ENCODE measurements around the gene PHPT1. TPM values are rescaled to one million over a fixed set of nuclear protein-coding genes. Genes with fewer than 3 reads are reported as not detected.

PHPT1 gene
- total RNA-seq, 1 experiment from 2014 or later = 94.7 TPM

DNA sequence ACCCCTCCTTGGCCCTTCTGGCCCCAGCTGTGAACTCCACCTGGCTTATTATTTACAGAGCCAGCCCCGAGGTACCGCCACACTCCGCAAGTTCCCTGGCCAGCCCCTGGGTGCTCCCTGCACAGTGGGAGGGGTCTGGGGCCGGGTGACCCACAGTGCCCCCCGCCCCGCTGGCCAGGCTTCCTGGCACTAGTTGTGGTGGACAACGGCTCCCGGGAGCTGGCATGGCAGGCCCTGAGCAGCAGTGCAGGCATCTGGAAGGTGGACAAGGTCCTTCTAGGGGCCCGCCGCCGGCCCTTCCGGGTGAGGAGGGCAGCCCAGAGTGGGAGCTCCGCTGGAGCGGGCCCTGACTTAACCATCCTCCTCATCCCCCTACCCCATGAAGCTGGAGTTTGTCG, 6.9 kb downstream of the PHPT1 start:
- CTCF ChIA-PET = no interaction called here

DNA sequence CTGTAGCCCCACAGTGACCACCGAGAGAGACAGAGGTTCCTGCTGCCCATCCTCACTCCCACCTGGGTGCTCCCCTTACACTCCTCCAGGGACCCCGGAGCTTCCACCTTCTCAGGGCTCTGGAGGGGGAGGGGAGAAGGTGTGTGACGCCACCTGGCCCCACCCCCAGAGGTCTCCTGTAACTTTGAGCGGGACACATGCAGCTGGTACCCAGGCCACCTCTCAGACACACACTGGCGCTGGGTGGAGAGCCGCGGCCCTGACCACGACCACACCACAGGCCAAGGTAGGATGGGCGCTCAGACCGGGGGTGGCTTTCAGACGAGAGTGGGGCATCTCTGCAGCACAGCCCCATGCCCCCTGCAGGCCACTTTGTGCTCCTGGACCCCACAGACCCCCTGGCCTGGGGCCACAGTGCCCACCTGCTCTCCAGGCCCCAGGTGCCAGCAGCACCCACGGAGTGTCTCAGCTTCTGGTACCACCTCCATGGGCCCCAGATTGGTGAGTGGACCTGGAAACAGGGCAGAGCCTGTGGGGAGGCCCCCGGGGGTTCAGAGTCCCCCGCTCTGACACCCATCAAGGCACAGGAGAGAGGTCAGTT, 7.4 kb downstream of the PHPT1 start:
- Histone ChIP-seq H3K27me3 (replicated peaks; ENCODE audit: insufficient read depth, low read depth, low read length, poor library complexity) (no peaks in the 10 kb centered on the region), H3K27ac (ENCODE audit: low read depth, low read length, poor library complexity, severe bottlenecking) (no peak overlapping the region), H3K36me3 (ENCODE audit: insufficient read depth, low read length, poor library complexity, severe bottlenecking) (peaks cover 10% of the 10 kb centered on the region), H3K4me1 (ENCODE audit: insufficient read depth, low read length, poor library complexity, severe bottlenecking) (no peaks in the 10 kb centered on the region), H3K4me3 (ENCODE audit: low read depth, low read length, poor library complexity, severe bottlenecking) (no peak overlapping the region), H3K9me3 (ENCODE audit: low read depth, low read length, poor library complexity, severe bottlenecking) (no peaks in the 10 kb centered on the region)
- ChIA-PET POLR2A (ENCODE audit: low non-redundant PET) (interaction anchor here (0.5 to 0.6 kb wide), 2 partner anchors 9 to 18 kb away, joined by 5 to 8 read pairs; no protein-coding TSS in a partner anchor), CTCF (no interaction called here)
- no peak for DNase-seq (ENCODE audit: low spot score)
- no TSS peak for BruUV-seq (replicated peaks)
- TF ChIP-seq, protein P1, sequence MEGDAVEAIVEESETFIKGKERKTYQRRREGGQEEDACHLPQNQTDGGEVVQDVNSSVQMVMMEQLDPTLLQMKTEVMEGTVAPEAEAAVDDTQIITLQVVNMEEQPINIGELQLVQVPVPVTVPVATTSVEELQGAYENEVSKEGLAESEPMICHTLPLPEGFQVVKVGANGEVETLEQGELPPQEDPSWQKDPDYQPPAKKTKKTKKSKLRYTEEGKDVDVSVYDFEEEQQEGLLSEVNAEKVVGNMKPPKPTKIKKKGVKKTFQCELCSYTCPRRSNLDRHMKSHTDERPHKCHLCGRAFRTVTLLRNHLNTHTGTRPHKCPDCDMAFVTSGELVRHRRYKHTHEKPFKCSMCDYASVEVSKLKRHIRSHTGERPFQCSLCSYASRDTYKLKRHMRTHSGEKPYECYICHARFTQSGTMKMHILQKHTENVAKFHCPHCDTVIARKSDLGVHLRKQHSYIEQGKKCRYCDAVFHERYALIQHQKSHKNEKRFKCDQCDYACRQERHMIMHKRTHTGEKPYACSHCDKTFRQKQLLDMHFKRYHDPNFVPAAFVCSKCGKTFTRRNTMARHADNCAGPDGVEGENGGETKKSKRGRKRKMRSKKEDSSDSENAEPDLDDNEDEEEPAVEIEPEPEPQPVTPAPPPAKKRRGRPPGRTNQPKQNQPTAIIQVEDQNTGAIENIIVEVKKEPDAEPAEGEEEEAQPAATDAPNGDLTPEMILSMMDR (conservative IDR thresholded peaks at IDR 0.05; ENCODE audit: low read depth, low read length) = 0 out of 2 replicates have a peak, but pooled peaks have one; percentile 12
- no peak for TF ChIP-seq EZH2 (IDR thresholded peaks at IDR 0.05; ENCODE audit: borderline replicate concordance, low read depth, low read length, poor library complexity, severe bottlenecking)
- intact Hi-C loops (cut with micrococcal nuclease; ENCODE audit: unreplicated experiment) = no loop called here

More for the DNA sequence above, 6.9 kb downstream of the PHPT1 start:
- Histone ChIP-seq H3K4me3 (ENCODE audit: low read depth, low read length, poor library complexity, severe bottlenecking) (no peak overlapping the region), H3K36me3 (ENCODE audit: insufficient read depth, low read length, poor library complexity, severe bottlenecking) (peaks cover 7% of the 10 kb centered on the region), H3K9me3 (ENCODE audit: low read depth, low read length, poor library complexity, severe bottlenecking) (no peaks in the 10 kb centered on the region), H3K27me3 (replicated peaks; ENCODE audit: insufficient read depth, low read depth, low read length, poor library complexity) (no peaks in the 10 kb centered on the region), H3K4me1 (ENCODE audit: insufficient read depth, low read length, poor library complexity, severe bottlenecking) (no peaks in the 10 kb centered on the region), H3K27ac (ENCODE audit: low read depth, low read length, poor library complexity, severe bottlenecking) (no peak overlapping the region)
- POLR2A ChIA-PET (ENCODE audit: low non-redundant PET) = interaction anchor here (0.5 kb wide), 1 partner anchor 9 kb away, joined by 8 read pairs; no protein-coding TSS in a partner anchor
- no peak for DNase-seq (ENCODE audit: low spot score)
- no peak for TF ChIP-seq EZH2 (IDR thresholded peaks at IDR 0.05; ENCODE audit: borderline replicate concordance, low read depth, low read length, poor library complexity, severe bottlenecking)
- TF ChIP-seq, protein P1 (conservative IDR thresholded peaks at IDR 0.05; ENCODE audit: low read depth, low read length) = no peak
- intact Hi-C loops (cut with micrococcal nuclease; ENCODE audit: unreplicated experiment) = no loop called here
- no TSS peak for BruUV-seq (replicated peaks)

DNA sequence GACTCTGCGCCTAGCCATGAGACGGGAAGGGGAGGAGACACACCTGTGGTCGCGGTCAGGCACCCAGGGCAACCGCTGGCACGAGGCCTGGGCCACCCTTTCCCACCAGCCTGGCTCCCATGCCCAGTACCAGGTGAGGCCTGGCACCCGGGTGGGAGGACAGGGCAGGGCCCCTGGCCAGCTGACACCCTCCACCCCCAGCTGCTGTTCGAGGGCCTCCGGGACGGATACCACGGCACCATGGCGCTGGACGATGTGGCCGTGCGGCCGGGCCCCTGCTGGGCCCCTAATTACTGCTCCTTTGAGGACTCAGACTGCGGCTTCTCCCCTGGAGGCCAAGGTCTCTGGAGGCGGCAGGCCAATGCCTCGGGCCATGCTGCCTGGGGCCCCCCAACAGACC, 8.0 kb downstream of the PHPT1 start:
- Histone ChIP-seq H3K4me3 (ENCODE audit: low read depth, low read length, poor library complexity, severe bottlenecking) (no peak overlapping the region), H3K9me3 (ENCODE audit: low read depth, low read length, poor library complexity, severe bottlenecking) (no peaks in the 10 kb centered on the region), H3K4me1 (ENCODE audit: insufficient read depth, low read length, poor library complexity, severe bottlenecking) (no peaks in the 10 kb centered on the region), H3K27ac (ENCODE audit: low read depth, low read length, poor library complexity, severe bottlenecking) (no peak overlapping the region), H3K27me3 (replicated peaks; ENCODE audit: insufficient read depth, low read depth, low read length, poor library complexity) (no peaks in the 10 kb centered on the region), H3K36me3 (ENCODE audit: insufficient read depth, low read length, poor library complexity, severe bottlenecking) (peaks cover 16% of the 10 kb centered on the region)
- no peak for TF ChIP-seq EZH2 (IDR thresholded peaks at IDR 0.05; ENCODE audit: borderline replicate concordance, low read depth, low read length, poor library complexity, severe bottlenecking)
- TF ChIP-seq, protein P1 (conservative IDR thresholded peaks at IDR 0.05; ENCODE audit: low read depth, low read length) = no peak
- no peak for DNase-seq (ENCODE audit: low spot score)
- CTCF ChIA-PET = no interaction called here
- intact Hi-C loops (cut with micrococcal nuclease; ENCODE audit: unreplicated experiment) = no loop called here
- POLR2A ChIA-PET (ENCODE audit: low non-redundant PET) = interaction anchor here (0.5 kb wide), 1 partner anchor 15 kb away, joined by 12 read pairs; no protein-coding TSS in a partner anchor
- no TSS peak for BruUV-seq (replicated peaks)
